Suprapubic skin (tissue), 4 donors: ENCODE measurements around the gene ZFP64. TPM values are rescaled to one million over a fixed set of nuclear protein-coding genes. Genes with fewer than 3 reads are reported as not detected.
A peak's percentile ranks its signal among the peaks of the same experiment; 100 is the strongest.

Experiments used
- DNase-seq, 2 donors: peaks; one replicate each; pipeline ENCODE4 v3.0.0-alpha.2; 2019; ENCODE audit warnings: low spot score in 2 of 2
- H3K27ac ChIP-seq: fragments of 200-600 bp; sonication (generic); one replicate; pipeline ENCODE4 v1.5.1; 2019
- H3K27me3 ChIP-seq: fragments of 200-600 bp; sonication (generic); one replicate; pipeline ENCODE4 v1.5.1; 2019
- H3K36me3 ChIP-seq: fragments of 200-600 bp; sonication (generic); one replicate; pipeline ENCODE4 v1.5.1; 2019
- H3K4me1 ChIP-seq: fragments of 200-600 bp; sonication (generic); one replicate; pipeline ENCODE4 v1.5.1; 2019
- H3K4me3 ChIP-seq: fragments of 200-600 bp; sonication (generic); one replicate; pipeline ENCODE4 v1.5.1; 2019; ENCODE audit warnings: mild to moderate bottlenecking
- H3K9me3 ChIP-seq: fragments of 200-600 bp; sonication (generic); one replicate; pipeline ENCODE4 v1.5.1; 2019
- CTCF ChIP-seq, 2 donors: fragments of 200-600 bp in 1 of 2; fragments of 450-650 bp in 1 of 2; sonication (generic) in 1 of 2; IDR thresholded peaks; one replicate each; pipeline ENCODE4 v1.5.1; 2016 to 2019; ENCODE audit warnings: antibody characterized with exemption in 2 of 2, mild to moderate bottlenecking in 1 of 2, moderate library complexity in 1 of 2
- EP300 ChIP-seq: sonication (generic); formaldehyde crosslinking; IDR thresholded peaks from one replicate; pipeline ENCODE4 v1.6.1; 2017; ENCODE audit warnings: antibody characterized with exemption
- POLR2A ChIP-seq, 2 donors: fragments of 450-650 bp; IDR thresholded peaks; one replicate each; pipeline ENCODE4 v1.6.1; 2017; ENCODE audit warnings: antibody characterized with exemption in 2 of 2, mild to moderate bottlenecking in 2 of 2, moderate library complexity in 2 of 2
- POLR2AphosphoS5 ChIP-seq, 3 donors: sonication (generic); formaldehyde crosslinking; IDR thresholded peaks; one replicate each; pipeline ENCODE4 v1.6.1; 2017; ENCODE audit warnings: antibody characterized with exemption in 3 of 3
- WGBS: methylation state at CpG from one replicate; pipeline ENCODE4 v1.1.5; 2018; 5-methylcytosine and 5-hydroxymethylcytosine counted together
- total RNA-seq, 4 donors: library from RNA; depleted of rRNA; stranded (reverse); fragments of >200 nt; gene quantifications; one replicate each; pipeline ENCODE4 v1.1.0, GENCODE V29; 2016

The ZFP64 gene
- total RNA-seq, 4 donors from 2014 or later = 25.1 to 33.8 (median 28.2) TPM

- no peak for DNase-seq
- no peak overlapping the region for H3K4me3 ChIP-seq
- WGBS = 65% methylated on average over 2 of the region's 2 CpGs
- no peaks in the 10 kb centered on the region for H3K4me1 ChIP-seq
- H3K27ac ChIP-seq = no peak overlapping the region
- TF ChIP-seq POLR2AphosphoS5 (IDR thresholded peaks at IDR 0.05) (no peak), EP300 (no peak), POLR2A (IDR thresholded peaks at IDR 0.05) (no peak), CTCF (IDR thresholded peaks at IDR 0.05) (peak; percentile 17 to 68)
- H3K36me3 ChIP-seq = peaks cover 21% of the 10 kb centered on the region
- H3K27me3 ChIP-seq = no peaks in the 10 kb centered on the region
- no peaks in the 10 kb centered on the region for H3K9me3 ChIP-seq
Observed at GRCh38 chr20:52150440-52151258, 40.9 kb downstream of the ZFP64 start.

GRCh38 chr20:52145587-52145986 lies 46.0 kb downstream of the ZFP64 start:
- no peak overlapping the region for H3K4me3 ChIP-seq
- TF ChIP-seq CTCF (IDR thresholded peaks at IDR 0.05) (no peak), POLR2A (IDR thresholded peaks at IDR 0.05) (no peak), EP300 (no peak), POLR2AphosphoS5 (IDR thresholded peaks at IDR 0.05) (no peak)
- H3K9me3 ChIP-seq = no peaks in the 10 kb centered on the region
- H3K27me3 ChIP-seq = no peaks in the 10 kb centered on the region
- no peak overlapping the region for H3K27ac ChIP-seq
- no peaks in the 10 kb centered on the region for H3K4me1 ChIP-seq
- DNase-seq = no peak
- no peaks in the 10 kb centered on the region for H3K36me3 ChIP-seq

GRCh38 chr20:52143277-52143676 lies 48.3 kb downstream of the ZFP64 start:
- no peak overlapping the region for H3K4me3 ChIP-seq
- no peak for DNase-seq
- H3K27me3 ChIP-seq = no peaks in the 10 kb centered on the region
- H3K27ac ChIP-seq = no peak overlapping the region
- H3K9me3 ChIP-seq = no peaks in the 10 kb centered on the region
- H3K4me1 ChIP-seq = no peaks in the 10 kb centered on the region
- no peaks in the 10 kb centered on the region for H3K36me3 ChIP-seq
- no peak for TF ChIP-seq EP300
- TF ChIP-seq POLR2AphosphoS5 (IDR thresholded peaks at IDR 0.05) = no peak
- TF ChIP-seq POLR2A (IDR thresholded peaks at IDR 0.05) = no peak
- TF ChIP-seq CTCF (IDR thresholded peaks at IDR 0.05) = no peak
- WGBS = 88% methylated on average over 2 of the region's 2 CpGs

- no peak for TF ChIP-seq EP300
- TF ChIP-seq CTCF (IDR thresholded peaks at IDR 0.05) = no peak
- Histone ChIP-seq H3K36me3 (no peaks in the 10 kb centered on the region), H3K27me3 (no peaks in the 10 kb centered on the region), H3K27ac (no peak overlapping the region), H3K4me3 (no peak overlapping the region), H3K4me1 (no peaks in the 10 kb centered on the region), H3K9me3 (no peaks in the 10 kb centered on the region)
- DNase-seq = no peak
- WGBS = 87% methylated on average over 2 of the region's 2 CpGs
Observed at GRCh38 chr20:52142757-52143156, 48.8 kb downstream of the ZFP64 start.

GRCh38 chr20:52139986-52140385 lies 51.6 kb downstream of the ZFP64 start:
- H3K9me3 ChIP-seq = no peaks in the 10 kb centered on the region
- WGBS = 96% methylated on average over 5 of the region's 5 CpGs
- no peaks in the 10 kb centered on the region for H3K4me1 ChIP-seq
- no peak overlapping the region for H3K4me3 ChIP-seq
- no peak for DNase-seq
- no peaks in the 10 kb centered on the region for H3K36me3 ChIP-seq
- no peak for TF ChIP-seq EP300
- TF ChIP-seq POLR2A (IDR thresholded peaks at IDR 0.05) = no peak
- TF ChIP-seq POLR2AphosphoS5 (IDR thresholded peaks at IDR 0.05) = no peak
- no peak for TF ChIP-seq CTCF (IDR thresholded peaks at IDR 0.05)
- H3K27me3 ChIP-seq = no peaks in the 10 kb centered on the region
- no peak overlapping the region for H3K27ac ChIP-seq
